ENCODE data around the gene DOCK7.

GRCh38 chr1:62707744-62708120 lies 19.5 kb upstream of the DOCK7 start:
- no peak for TF ChIP-seq CTCF (IDR thresholded peaks at IDR 0.05; ENCODE audit: insufficient read depth, low read length, poor library complexity, severe bottlenecking)
- TF ChIP-seq EZH2phosphoT487 (conservative IDR thresholded peaks at IDR 0.05; ENCODE audit: low read length) = no peak

Measured in SU-DHL-6 (cell line).